ENCODE data around the gene SPATA16. TPM values are rescaled to one million over a fixed set of nuclear protein-coding genes. Genes with fewer than 3 reads are reported as not detected.

Gene SPATA16
- total RNA-seq, 4 donors from 2014 or later, result not detected

DNA sequence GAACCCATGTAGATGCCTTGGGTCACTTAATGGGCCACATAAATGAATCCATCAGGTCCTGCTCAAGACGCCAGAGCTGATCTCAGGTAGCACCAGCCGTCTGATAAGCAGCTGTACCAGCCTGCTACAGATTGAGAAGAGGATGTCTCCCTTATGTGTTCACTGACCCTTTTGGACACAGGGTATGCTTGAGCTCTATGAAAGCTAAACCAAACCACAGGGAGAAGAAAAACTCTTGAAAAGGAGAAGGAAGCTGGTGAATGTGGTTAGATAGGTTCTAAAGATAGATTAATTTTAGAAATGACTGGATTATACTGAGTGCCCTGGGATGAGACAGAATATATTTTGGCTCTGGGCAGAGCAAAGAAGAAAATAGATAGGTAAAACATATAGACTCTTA, 187.5 kb downstream of the SPATA16 start:
- intact Hi-C loops (cut with DNase I; ENCODE audit: low total_unique reads), result no loop called here
- WGBS, 2 donors, result 71 to 89% methylated on average over 2 of the region's 2 CpGs
- TF ChIP-seq, protein P1, sequence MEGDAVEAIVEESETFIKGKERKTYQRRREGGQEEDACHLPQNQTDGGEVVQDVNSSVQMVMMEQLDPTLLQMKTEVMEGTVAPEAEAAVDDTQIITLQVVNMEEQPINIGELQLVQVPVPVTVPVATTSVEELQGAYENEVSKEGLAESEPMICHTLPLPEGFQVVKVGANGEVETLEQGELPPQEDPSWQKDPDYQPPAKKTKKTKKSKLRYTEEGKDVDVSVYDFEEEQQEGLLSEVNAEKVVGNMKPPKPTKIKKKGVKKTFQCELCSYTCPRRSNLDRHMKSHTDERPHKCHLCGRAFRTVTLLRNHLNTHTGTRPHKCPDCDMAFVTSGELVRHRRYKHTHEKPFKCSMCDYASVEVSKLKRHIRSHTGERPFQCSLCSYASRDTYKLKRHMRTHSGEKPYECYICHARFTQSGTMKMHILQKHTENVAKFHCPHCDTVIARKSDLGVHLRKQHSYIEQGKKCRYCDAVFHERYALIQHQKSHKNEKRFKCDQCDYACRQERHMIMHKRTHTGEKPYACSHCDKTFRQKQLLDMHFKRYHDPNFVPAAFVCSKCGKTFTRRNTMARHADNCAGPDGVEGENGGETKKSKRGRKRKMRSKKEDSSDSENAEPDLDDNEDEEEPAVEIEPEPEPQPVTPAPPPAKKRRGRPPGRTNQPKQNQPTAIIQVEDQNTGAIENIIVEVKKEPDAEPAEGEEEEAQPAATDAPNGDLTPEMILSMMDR (IDR thresholded peaks at IDR 0.05), result no peak
- TF ChIP-seq POLR2A (IDR thresholded peaks at IDR 0.05), result no peak
- no peak for DNase-seq (ENCODE audit: low spot score in 2 of 2)
- no peak overlapping the region for H3K4me3 ChIP-seq (ENCODE audit: low read depth, poor library complexity, severe bottlenecking)

DNA sequence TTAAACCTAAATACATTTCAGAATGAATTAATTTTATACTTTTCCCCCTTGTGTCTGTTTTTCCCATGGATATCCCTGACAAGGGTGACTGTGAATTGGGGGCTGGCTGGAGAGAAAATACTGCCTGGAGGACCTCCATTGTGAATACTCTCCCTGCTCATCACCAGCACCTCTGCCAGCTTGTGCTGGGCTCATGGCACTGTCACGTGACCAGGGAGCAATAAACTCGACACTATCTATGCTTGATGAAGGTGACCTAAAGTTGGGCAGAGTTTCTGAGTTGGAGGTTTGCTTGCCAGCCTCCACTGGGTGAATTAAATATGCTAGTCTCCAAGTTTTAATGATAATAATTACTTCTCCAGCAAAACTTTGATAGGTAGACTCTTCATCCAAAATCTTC, 189.5 kb downstream of the SPATA16 start:
- 52 to 57% methylated on average over 2 of the region's 2 CpGs for WGBS, 2 donors
- DNase-seq (ENCODE audit: low spot score in 2 of 2), result no peak
- no peak for TF ChIP-seq POLR2A (IDR thresholded peaks at IDR 0.05)
- TF ChIP-seq, protein P1 (IDR thresholded peaks at IDR 0.05), result no peak
- intact Hi-C loops (cut with DNase I; ENCODE audit: low total_unique reads), result no loop called here
- H3K4me3 ChIP-seq (ENCODE audit: low read depth, poor library complexity, severe bottlenecking), result no peak overlapping the region

DNA sequence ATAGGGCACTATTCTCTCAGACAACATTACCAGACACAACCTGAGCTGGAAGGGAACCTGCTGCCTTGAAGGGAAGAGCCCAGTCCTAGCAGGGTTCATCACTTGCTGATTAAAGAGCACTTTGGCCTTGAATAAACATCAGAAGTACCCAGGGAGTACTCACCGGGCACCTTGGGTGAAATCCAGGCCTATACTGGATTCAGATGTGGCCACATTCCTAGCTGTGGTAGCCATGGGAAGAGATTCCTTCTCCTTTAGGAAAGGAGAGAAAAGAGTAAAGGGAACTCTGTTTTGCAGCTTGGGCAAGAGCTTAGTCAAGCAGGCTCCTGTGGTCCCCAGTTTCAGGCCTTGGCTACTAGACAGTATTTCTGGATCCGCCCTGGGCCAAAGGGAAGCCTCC, 195.0 kb downstream of the SPATA16 start:
- no peak for DNase-seq (ENCODE audit: low spot score in 2 of 2)
- TF ChIP-seq, protein P1 (IDR thresholded peaks at IDR 0.05), result no peak
- TF ChIP-seq POLR2A (IDR thresholded peaks at IDR 0.05), result no peak
- intact Hi-C loops (cut with DNase I; ENCODE audit: low total_unique reads), result no loop called here
- 74 to 85% methylated on average over 2 of the region's 2 CpGs for WGBS, 2 donors
- H3K4me3 ChIP-seq (ENCODE audit: low read depth, poor library complexity, severe bottlenecking), result no peak overlapping the region

DNA sequence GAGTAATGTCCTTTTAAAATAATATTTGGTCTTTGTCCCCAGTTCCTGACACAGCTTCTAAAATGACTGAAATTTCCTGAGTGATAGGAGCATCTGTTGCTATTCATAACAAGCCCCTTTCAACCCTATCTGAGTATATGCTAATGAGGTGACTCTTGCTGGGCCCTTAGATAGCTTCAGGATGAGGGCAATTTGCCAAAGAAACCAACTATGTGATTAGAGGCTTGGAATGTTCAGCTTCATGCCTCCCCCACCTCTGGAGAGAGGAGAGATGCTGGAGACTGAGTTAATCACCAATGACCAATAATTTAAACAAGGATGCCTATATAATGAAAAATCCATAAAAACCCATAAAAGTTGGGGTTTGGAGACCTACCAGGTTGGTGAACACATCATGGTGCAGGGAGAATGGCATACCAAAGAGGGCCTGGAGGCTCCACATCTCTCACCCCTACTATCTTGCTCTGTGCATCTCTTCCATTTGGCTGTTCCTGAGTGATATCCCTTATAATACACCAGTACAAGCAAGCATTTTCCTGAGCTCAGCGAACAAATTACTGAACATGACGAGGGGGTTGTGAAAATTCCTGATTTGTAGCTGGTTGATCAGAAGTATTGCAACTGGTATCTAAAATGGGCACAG, 201.3 kb downstream of the SPATA16 start:
- WGBS, 2 donors, result 92 to 94% methylated on average over 2 of the region's 2 CpGs
- no peak overlapping the region for H3K4me3 ChIP-seq (ENCODE audit: low read depth, poor library complexity, severe bottlenecking)
- TF ChIP-seq, protein P1 (IDR thresholded peaks at IDR 0.05), result no peak
- TF ChIP-seq POLR2A (IDR thresholded peaks at IDR 0.05), result no peak
- intact Hi-C loops (cut with DNase I; ENCODE audit: low total_unique reads), result no loop called here
- DNase-seq (ENCODE audit: low spot score in 2 of 2), result no peak

DNA sequence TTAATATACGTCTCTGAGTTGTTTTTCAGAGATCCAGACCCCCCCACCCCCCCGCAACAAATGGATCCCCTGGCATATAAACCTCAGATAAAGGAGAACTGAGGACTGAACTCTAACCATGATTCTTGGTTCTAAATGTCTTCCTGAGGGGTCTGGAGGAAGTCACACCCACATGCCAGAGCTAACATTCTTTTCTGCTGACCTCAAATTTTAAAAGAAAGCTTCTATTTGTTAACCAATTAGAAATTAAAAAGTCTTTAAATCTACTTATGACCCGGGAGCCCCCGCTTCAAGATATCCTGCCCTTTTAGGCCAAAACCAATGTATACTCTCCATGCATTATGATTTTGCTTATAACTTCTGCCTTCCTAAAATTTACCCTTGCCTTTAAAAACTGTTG, 202.2 kb downstream of the SPATA16 start:
- DNase-seq (ENCODE audit: low spot score in 2 of 2), result no peak
- no peak overlapping the region for H3K4me3 ChIP-seq (ENCODE audit: low read depth, poor library complexity, severe bottlenecking)
- WGBS, 2 donors, result 61 to 65% methylated on average over 4 of the region's 4 CpGs
- intact Hi-C loops (cut with DNase I; ENCODE audit: low total_unique reads), result no loop called here
- TF ChIP-seq, protein P1 (IDR thresholded peaks at IDR 0.05), result no peak
- TF ChIP-seq POLR2A (IDR thresholded peaks at IDR 0.05), result no peak

DNA sequence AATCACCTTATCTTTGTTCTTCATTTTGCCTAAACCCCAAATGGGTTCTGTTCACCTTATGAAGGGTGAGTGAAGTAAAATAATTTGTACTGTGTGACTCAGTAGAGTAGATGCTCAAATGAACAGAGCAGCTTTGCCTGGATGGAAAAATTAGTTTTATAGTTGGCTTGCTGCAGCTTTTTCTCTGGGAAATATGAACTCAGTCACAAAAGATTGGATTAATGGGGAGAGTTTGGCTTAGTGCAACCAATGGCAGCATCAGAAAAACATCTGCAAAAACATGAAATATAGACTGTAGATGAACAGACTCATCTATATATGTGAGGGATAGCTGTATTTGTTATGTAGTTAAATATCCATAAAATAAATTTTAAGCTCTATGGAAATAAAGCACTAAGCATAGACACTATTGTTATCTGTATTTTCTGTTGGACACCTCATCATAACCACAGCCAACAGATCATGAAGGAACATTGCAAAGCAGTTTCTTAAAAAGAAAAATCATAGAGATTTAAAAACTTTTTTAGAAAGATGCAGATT, 209.2 kb downstream of the SPATA16 start:
- DNase-seq (ENCODE audit: low spot score in 2 of 2), result no peak
- no peak overlapping the region for H3K4me3 ChIP-seq (ENCODE audit: low read depth, poor library complexity, severe bottlenecking)
- intact Hi-C loops (cut with DNase I; ENCODE audit: low total_unique reads), result no loop called here
- no peak for TF ChIP-seq POLR2A (IDR thresholded peaks at IDR 0.05)
- TF ChIP-seq, protein P1 (IDR thresholded peaks at IDR 0.05), result no peak

All from lower leg skin (tissue), 4 donors.